Esophagus muscularis mucosa (tissue), 4 donors: Measurements from ENCODE around the gene STK32B. TPM values are rescaled to one million over a fixed set of nuclear protein-coding genes. Genes with fewer than 3 reads are reported as not detected.
A peak's percentile ranks its signal among the peaks of the same experiment; 100 is the strongest.

Experiments used
- DNase-seq: peaks from one replicate; pipeline ENCODE4 v3.0.0-alpha.2; 2017; ENCODE audit errors: extremely low spot score
- H3K27ac ChIP-seq, 4 donors: fragments of 200-600 bp; sonication (generic); replicated peaks in 1 of 4; 1 replicate in 3 of 4; 2 replicates in 1 of 4; pipeline ENCODE4 v1.5.1; 2016 to 2019; ENCODE audit warnings: mild to moderate bottlenecking in 1 of 4
- H3K27me3 ChIP-seq, 4 donors: fragments of 200-600 bp; sonication (generic); one replicate each; pipeline versions ENCODE4 v1.5.1 to v1.6.0; 2016 to 2019
- H3K36me3 ChIP-seq, 4 donors: fragments of 200-600 bp; sonication (generic); one replicate each; pipeline ENCODE4 v1.5.1; 2016 to 2019
- H3K4me1 ChIP-seq, 4 donors: fragments of 200-600 bp; sonication (generic); one replicate each; pipeline ENCODE4 v1.5.1; 2016 to 2019
- H3K4me3 ChIP-seq, 4 donors: fragments of 200-600 bp; sonication (generic); 1 replicate in 2 of 4; 2 replicates in 2 of 4; pipeline ENCODE4 v1.5.1; 2016 to 2019; ENCODE audit warnings: mild to moderate bottlenecking in 4 of 4, moderate library complexity in 1 of 4
- H3K9me3 ChIP-seq, 4 donors: fragments of 200-600 bp; sonication (generic); 1 replicate in 3 of 4; 2 replicates in 1 of 4; pipeline ENCODE4 v1.5.1; 2016 to 2019
- EP300 ChIP-seq: sonication (generic); formaldehyde crosslinking; IDR thresholded peaks from one replicate; pipeline ENCODE4 v1.6.1; 2017; ENCODE audit warnings: antibody characterized with exemption
- POLR2A ChIP-seq: fragments of 450-650 bp; IDR thresholded peaks from one replicate; pipeline ENCODE4 v1.6.1; 2017; ENCODE audit warnings: antibody characterized with exemption, moderate library complexity, mild to moderate bottlenecking, low read depth
- POLR2AphosphoS5 ChIP-seq, 2 donors: sonication (generic); formaldehyde crosslinking; IDR thresholded peaks; one replicate each; pipeline ENCODE4 v1.6.1; 2017; ENCODE audit warnings: antibody characterized with exemption in 2 of 2
- whole genome bisulfite sequencing: methylation state at CpG from one replicate; pipeline ENCODE4 v1.1.5; 2018; 5-methylcytosine and 5-hydroxymethylcytosine counted together
- intact Hi-C: fragments of 100-400 bp; cut with DNase I; formaldehyde crosslinking; loops from one replicate; pipeline ENCODE4 v1.15.1; 2023
- total RNA-seq, 4 donors: library from RNA; depleted of rRNA; stranded (reverse); fragments of >200 nt; gene quantifications; one replicate each; pipeline versions ENCODE4 v1.1.0 to v1.2.1, GENCODE V29; 2016
- TF ChIP-seq, protein P1 (sequence below), 3 experiments: fragments of 200-600 bp in 2 of 3; fragments of 450-650 bp in 1 of 3; sonication (generic) in 2 of 3; IDR thresholded peaks; one replicate each; pipeline ENCODE4 v1.5.1; 2017 to 2019; ENCODE audit warnings: antibody characterized with exemption in 3 of 3, mild to moderate bottlenecking in 2 of 3, moderate library complexity in 1 of 3

Gene STK32B
- total RNA-seq, 4 donors from 2014 or later = 1.7 to 3.8 (median 2.7) TPM

DNA sequence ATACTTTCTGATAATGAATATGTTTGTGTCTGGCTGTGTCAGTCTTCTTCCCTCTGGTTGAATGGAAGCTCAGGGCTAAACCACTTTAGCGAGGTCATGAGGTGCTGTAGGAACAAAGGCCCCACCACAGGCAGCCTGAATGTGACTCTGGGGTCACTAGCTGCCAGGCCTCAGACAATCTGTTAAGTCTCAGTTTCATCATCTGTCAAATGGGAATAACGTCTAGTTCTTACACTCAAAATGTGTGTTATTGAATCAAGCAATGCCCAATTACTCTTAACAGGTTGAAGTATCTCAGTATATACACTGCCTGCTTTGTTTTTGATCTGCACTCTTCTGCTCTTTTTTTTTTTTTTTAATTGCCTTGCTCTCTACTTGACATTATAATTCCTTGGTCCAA, 148.6 kb downstream of the STK32B start:
- Histone ChIP-seq H3K36me3 (no peaks in the 10 kb centered on the region), H3K27me3 (no peaks in the 10 kb centered on the region), H3K4me3 (no peak overlapping the region), H3K4me1 (peaks cover 0 to under 1% (median 0%) of the 10 kb centered on the region in 4 donors), H3K9me3 (no peaks in the 10 kb centered on the region), H3K27ac (no peak overlapping the region)
- intact Hi-C loops = no loop called here
- WGBS = 69% methylated on average over 2 of the region's 2 CpGs
- TF ChIP-seq POLR2AphosphoS5 (IDR thresholded peaks at IDR 0.05) (no peak), EP300 (no peak), POLR2A (no peak)
- TF ChIP-seq, protein P1, sequence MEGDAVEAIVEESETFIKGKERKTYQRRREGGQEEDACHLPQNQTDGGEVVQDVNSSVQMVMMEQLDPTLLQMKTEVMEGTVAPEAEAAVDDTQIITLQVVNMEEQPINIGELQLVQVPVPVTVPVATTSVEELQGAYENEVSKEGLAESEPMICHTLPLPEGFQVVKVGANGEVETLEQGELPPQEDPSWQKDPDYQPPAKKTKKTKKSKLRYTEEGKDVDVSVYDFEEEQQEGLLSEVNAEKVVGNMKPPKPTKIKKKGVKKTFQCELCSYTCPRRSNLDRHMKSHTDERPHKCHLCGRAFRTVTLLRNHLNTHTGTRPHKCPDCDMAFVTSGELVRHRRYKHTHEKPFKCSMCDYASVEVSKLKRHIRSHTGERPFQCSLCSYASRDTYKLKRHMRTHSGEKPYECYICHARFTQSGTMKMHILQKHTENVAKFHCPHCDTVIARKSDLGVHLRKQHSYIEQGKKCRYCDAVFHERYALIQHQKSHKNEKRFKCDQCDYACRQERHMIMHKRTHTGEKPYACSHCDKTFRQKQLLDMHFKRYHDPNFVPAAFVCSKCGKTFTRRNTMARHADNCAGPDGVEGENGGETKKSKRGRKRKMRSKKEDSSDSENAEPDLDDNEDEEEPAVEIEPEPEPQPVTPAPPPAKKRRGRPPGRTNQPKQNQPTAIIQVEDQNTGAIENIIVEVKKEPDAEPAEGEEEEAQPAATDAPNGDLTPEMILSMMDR (IDR thresholded peaks at IDR 0.05) = no peak
- DNase-seq = no peak

DNA sequence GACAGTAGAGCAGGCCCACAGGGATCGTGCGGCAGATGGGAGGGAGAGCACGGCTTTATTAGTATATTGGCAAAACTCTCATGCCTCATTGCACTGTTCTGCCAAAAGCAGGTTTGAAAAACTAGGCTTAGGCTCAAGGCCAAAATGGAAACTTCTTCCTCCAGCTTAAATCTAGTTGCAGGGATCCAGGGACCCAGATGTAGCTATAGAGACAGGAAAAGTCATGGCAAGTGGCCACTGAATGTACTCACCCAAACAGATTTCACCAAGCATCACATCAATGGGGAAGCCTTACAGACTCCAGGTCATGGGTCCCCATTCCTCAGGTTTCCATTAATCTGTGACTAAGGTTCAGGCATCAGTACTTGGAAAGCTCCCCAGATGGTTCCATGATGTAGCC, 149.2 kb downstream of the STK32B start:
- DNase-seq = no peak
- H3K4me1 ChIP-seq = peaks cover 0 to 7% (median 0%) of the 10 kb centered on the region in 4 donors
- WGBS = 50% methylated on average over 3 of the region's 3 CpGs

DNA sequence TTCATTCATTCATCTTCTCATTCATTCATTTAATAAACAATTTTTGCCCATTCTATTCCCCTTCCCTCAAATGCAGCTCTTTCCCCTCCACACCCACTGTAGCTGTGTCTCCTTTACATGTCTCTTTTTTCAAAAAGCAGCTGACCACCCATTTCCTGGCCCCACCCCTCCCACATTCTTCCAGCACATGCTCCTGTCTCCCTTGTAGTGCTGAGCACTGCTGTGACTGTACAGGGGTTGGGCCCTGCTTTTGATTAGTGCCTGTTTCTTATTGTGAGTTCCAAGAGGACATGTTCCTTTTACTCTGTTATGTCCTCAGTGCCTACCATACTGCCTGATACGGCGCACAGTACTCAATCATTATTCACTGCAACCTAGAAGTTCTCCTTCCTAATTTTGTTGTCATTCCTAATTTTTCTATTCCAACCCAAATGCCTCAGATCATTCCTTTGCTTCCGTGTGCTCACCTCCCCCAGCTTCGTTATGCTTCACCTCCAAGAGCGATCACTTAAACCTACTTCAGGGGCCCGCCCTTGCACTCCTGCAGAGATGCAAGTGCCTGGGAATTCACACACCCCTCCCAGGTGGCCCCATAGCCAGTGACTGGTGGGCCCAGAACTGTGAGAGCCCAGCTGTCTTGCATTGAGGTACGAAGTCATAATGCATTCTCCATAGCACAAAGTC, 152.2 kb downstream of the STK32B start:
- H3K4me1 ChIP-seq = peaks cover 0 to 10% (median 0%) of the 10 kb centered on the region in 4 donors
- no peak overlapping the region for H3K27ac ChIP-seq
- H3K36me3 ChIP-seq = no peaks in the 10 kb centered on the region
- 67% methylated on average over 7 of the region's 7 CpGs for WGBS
- no peaks in the 10 kb centered on the region for H3K9me3 ChIP-seq
- H3K4me3 ChIP-seq = no peak overlapping the region
- intact Hi-C loops = no loop called here
- no peak for DNase-seq
- TF ChIP-seq EP300 = no peak
- no peak for TF ChIP-seq POLR2AphosphoS5 (IDR thresholded peaks at IDR 0.05)
- TF ChIP-seq, protein P1 (IDR thresholded peaks at IDR 0.05) = no peak
- H3K27me3 ChIP-seq = no peaks in the 10 kb centered on the region

More for the DNA sequence above, 149.2 kb downstream of the STK32B start:
- H3K9me3 ChIP-seq = no peaks in the 10 kb centered on the region
- H3K27ac ChIP-seq = no peak overlapping the region
- intact Hi-C loops = no loop called here
- no peak overlapping the region for H3K4me3 ChIP-seq
- TF ChIP-seq POLR2AphosphoS5 (IDR thresholded peaks at IDR 0.05) (no peak), POLR2A (no peak), EP300 (no peak)
- TF ChIP-seq, protein P1 (IDR thresholded peaks at IDR 0.05) = no peak
- no peaks in the 10 kb centered on the region for H3K27me3 ChIP-seq
- no peaks in the 10 kb centered on the region for H3K36me3 ChIP-seq

GRCh38 chr4:5203993-5204310, 152.7 kb downstream of the STK32B start:
- whole genome bisulfite sequencing = 50% methylated on average over 3 of the region's 3 CpGs
- TF ChIP-seq, protein P1 (IDR thresholded peaks at IDR 0.05) = no peak
- no peak for TF ChIP-seq POLR2A
- no peak for TF ChIP-seq POLR2AphosphoS5 (IDR thresholded peaks at IDR 0.05)
- no peak for TF ChIP-seq EP300
- intact Hi-C loops = no loop called here
- no peaks in the 10 kb centered on the region for H3K9me3 ChIP-seq
- DNase-seq = no peak
- no peak overlapping the region for H3K4me3 ChIP-seq
- H3K27me3 ChIP-seq = no peaks in the 10 kb centered on the region
- H3K36me3 ChIP-seq = no peaks in the 10 kb centered on the region
- no peak overlapping the region for H3K27ac ChIP-seq
- H3K4me1 ChIP-seq = peaks cover 0 to 10% (median 0%) of the 10 kb centered on the region in 4 donors

- H3K27ac ChIP-seq = peak overlapping the region in 1 of 4 donors; percentile 20
Measured at GRCh38 chr4:5204781-5205180, 153.5 kb downstream of the STK32B start.

More at GRCh38 chr4:5204781-5205180, 153.5 kb downstream of the STK32B start:
- no peaks in the 10 kb centered on the region for H3K36me3 ChIP-seq
- TF ChIP-seq POLR2AphosphoS5 (IDR thresholded peaks at IDR 0.05) (no peak), POLR2A (no peak)
- WGBS = 62% methylated on average over 2 of the region's 2 CpGs
- no peak overlapping the region for H3K4me3 ChIP-seq
- H3K27me3 ChIP-seq = no peaks in the 10 kb centered on the region
- intact Hi-C loops = no loop called here
- no peak for DNase-seq
- peaks cover 0 to 10% (median 0%) of the 10 kb centered on the region in 4 donors for H3K4me1 ChIP-seq
- H3K9me3 ChIP-seq = no peaks in the 10 kb centered on the region
